Pancreas (tissue), 10 donors: ENCODE measurements around the gene TIAM1. TPM values are rescaled to one million over a fixed set of nuclear protein-coding genes. Genes with fewer than 3 reads are reported as not detected.

Experiments used
- ATAC-seq, 4 donors: fragments of 200-7000 bp; cut with Tn5 transposase; one replicate each; pipeline versions ENCODE4 v1.8.0 to v1.9.1; 2020; ENCODE audit warnings: mild to moderate bottlenecking in 4 of 4, moderate library complexity in 4 of 4
- DNase-seq, 6 donors: peaks; one replicate each; pipeline ENCODE4 v3.0.0-alpha.2; 2020
- FAIRE-seq: peaks from 2 replicates; lab custom pipeline; 2012; peaks lifted over from hg19 to GRCh38; lab: Jason Lieb, UNC
- H3K27ac ChIP-seq, 4 donors: fragments of 200-600 bp; sonication (generic); 1 replicate in 3 of 4; 2 replicates in 1 of 4; pipeline versions ENCODE4 v1.5.0 to v1.8.0; 2020
- H3K27me3 ChIP-seq, 4 donors: fragments of 200-600 bp; one replicate each; pipeline ENCODE4 v1.8.0; 2021
- H3K36me3 ChIP-seq, 3 donors: fragments of 200-600 bp; sonication (generic) in 1 of 3; one replicate each; pipeline versions ENCODE4 v1.5.0 to v1.8.0; 2020 to 2021
- H3K4me1 ChIP-seq, 3 donors: fragments of 200-600 bp; one replicate each; pipeline ENCODE4 v1.8.0; 2021
- H3K4me3 ChIP-seq, 4 donors: fragments of 200-600 bp; sonication (generic) in 2 of 4; one replicate each; pipeline versions ENCODE4 v1.5.0 to v1.8.0; 2020 to 2021
- H3K9me3 ChIP-seq, 4 donors: fragments of 200-600 bp; one replicate each; pipeline ENCODE4 v1.8.0; 2021
- WGBS, 2 donors: extraction: QIAGEN DNeasy Blood & Tissue Kit; methylation state at CpG; one replicate each; pipeline ENCODE4 v1.1.7; 2013; 5-methylcytosine and 5-hydroxymethylcytosine counted together
- intact Hi-C, 3 donors: fragments of 100-400 bp; cut with DNase I; formaldehyde crosslinking; loops; one replicate each; pipeline versions ENCODE4 v1.11.1 to v1.14.2; 2022
- polyA plus RNA-seq, 2 donors: library from polyadenylated mRNA; stranded (reverse); fragments of 200-250 nt; gene quantifications; one replicate each; pipeline ENCODE4 v1.2.3, GENCODE V29; 2013
- total RNA-seq, 6 donors: library from RNA; stranded (reverse); fragmentation: NEBNext Ultra II Directional in 4 of 6; extraction: Animal tissue kit (Norgen Biotek cat#: 25700) in 4 of 6; gene quantifications; one replicate each; pipeline versions ENCODE4 v1.2.1 to v1.2.4, GENCODE V29; 2021 to 2023
- TF ChIP-seq, protein P1 (sequence below), 4 donors: fragments of 200-600 bp; sonication (generic) in 3 of 4; IDR thresholded peaks; one replicate each; pipeline versions ENCODE4 v1.5.0 to v1.8.0; 2021; ENCODE audit warnings: antibody characterized with exemption in 4 of 4
- donor health status: healthy with polysubstance abuse.
- donor health status: DM: no; HTN: no; CAD: no; lungs with moderate emphysema.
- donor health status: DM: no; HTN: no; CAD: no.
- donor health status: control.
- donor health status: control.
- donor health status: Bipolar disorder and iron deficiency.
- donor health status: DM: yes; HTN: yes; CAD: no.
- donor health status: DM: no; HTN: no; CAD: no.
- donor health status: DM: no; HTN: no; CAD: no.
- donor health status: DM: yes; HTN: yes; CAD: no.

Gene TIAM1
- total and polyA plus RNA-seq, 8 donors = 1.7 to 7.7 (median 4.0) TPM

DNA sequence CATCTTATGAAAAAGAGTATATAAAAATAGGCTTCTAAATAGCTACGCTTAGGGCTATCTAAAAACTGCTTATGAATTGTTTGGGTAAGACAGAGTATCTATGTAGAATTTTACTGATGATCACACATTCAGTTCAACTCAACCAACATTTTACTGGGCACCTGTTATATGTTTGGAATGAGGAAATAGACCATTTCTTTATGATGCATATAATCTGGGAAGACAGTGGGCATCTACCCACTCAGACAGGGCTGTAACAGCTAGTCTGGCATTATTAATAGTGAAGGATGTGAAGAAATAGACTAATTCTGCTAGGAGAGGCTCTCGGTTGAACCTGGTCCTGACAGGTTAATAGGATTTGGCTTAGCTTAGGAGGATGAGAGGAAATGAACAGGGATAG is 56.9 kb downstream of the TIAM1 start:
- no peak for FAIRE-seq
- H3K36me3 ChIP-seq = no peaks in the 10 kb centered on the region
- 69 to 85% methylated on average over 2 of the region's 2 CpGs for WGBS, 2 donors
- H3K27me3 ChIP-seq = no peaks in the 10 kb centered on the region
- DNase-seq = no peak
- no peak overlapping the region for H3K27ac ChIP-seq
- H3K4me3 ChIP-seq = no peak overlapping the region
- H3K9me3 ChIP-seq = no peaks in the 10 kb centered on the region
- no peaks in the 10 kb centered on the region for H3K4me1 ChIP-seq
- TF ChIP-seq, protein P1, sequence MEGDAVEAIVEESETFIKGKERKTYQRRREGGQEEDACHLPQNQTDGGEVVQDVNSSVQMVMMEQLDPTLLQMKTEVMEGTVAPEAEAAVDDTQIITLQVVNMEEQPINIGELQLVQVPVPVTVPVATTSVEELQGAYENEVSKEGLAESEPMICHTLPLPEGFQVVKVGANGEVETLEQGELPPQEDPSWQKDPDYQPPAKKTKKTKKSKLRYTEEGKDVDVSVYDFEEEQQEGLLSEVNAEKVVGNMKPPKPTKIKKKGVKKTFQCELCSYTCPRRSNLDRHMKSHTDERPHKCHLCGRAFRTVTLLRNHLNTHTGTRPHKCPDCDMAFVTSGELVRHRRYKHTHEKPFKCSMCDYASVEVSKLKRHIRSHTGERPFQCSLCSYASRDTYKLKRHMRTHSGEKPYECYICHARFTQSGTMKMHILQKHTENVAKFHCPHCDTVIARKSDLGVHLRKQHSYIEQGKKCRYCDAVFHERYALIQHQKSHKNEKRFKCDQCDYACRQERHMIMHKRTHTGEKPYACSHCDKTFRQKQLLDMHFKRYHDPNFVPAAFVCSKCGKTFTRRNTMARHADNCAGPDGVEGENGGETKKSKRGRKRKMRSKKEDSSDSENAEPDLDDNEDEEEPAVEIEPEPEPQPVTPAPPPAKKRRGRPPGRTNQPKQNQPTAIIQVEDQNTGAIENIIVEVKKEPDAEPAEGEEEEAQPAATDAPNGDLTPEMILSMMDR (IDR thresholded peaks at IDR 0.05) = no peak
- no peak for ATAC-seq
- intact Hi-C loops = no loop called here

DNA sequence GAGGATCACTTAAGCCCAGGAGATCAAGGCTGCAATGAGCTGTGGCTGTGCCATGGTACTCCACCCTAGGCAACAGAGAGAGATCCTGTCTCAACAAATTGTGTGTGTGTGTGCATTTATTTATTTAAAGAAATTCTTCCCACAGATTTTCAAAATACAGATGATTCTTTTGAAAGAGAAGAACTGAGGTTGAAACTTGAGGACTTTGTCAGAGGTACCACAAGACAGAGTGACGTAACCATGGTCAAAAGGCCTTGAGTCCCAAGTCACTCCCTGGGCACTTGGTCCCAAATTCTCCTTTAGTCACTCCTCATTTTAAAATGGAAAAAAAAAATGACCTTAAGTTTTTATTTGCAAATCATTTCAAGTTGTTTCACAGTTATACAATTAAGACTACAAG is 57.4 kb downstream of the TIAM1 start:
- Histone ChIP-seq H3K4me3 (no peak overlapping the region), H3K9me3 (no peaks in the 10 kb centered on the region), H3K27ac (no peak overlapping the region), H3K36me3 (no peaks in the 10 kb centered on the region), H3K27me3 (no peaks in the 10 kb centered on the region), H3K4me1 (no peaks in the 10 kb centered on the region)
- intact Hi-C loops = no loop called here
- WGBS, 2 donors = 69 to 81% methylated on average over 1 of the region's 1 CpG
- FAIRE-seq (no peak), ATAC-seq (no peak), DNase-seq (no peak)
- TF ChIP-seq, protein P1 (IDR thresholded peaks at IDR 0.05) = no peak

DNA sequence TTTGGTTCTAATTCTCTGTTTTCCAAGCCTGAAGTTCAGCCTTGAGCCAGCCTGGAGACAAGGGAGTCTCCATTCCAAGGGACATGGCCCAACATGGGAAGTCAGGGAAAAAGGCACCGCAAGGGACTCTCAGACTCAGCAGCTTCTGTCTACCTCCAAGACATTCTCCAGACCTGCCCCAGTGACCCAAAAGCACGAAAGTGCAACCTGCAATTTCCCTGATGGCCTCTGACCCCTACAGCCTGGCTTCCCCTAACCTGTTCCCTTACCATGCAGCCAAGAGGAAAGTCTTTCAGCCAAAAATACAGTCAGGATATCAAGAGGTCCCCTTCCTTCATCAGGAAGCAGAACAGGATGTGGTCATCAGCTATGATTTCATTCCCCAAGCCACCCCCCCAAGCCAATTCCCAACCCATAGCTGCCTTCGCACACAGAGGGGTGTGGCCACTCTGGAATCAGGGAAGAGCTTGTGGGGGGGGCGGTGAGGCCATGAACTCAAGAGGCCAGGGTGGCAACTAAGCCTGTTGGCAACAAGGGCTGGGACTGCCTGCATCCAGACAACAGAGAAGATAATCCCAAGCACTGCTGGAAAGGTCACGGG is 59.2 kb downstream of the TIAM1 start:
- H3K9me3 ChIP-seq = no peaks in the 10 kb centered on the region
- intact Hi-C loops = no loop called here
- no peak for ATAC-seq
- no peak overlapping the region for H3K27ac ChIP-seq
- DNase-seq = no peak
- H3K4me1 ChIP-seq = no peaks in the 10 kb centered on the region
- H3K4me3 ChIP-seq = no peak overlapping the region
- TF ChIP-seq, protein P1 (IDR thresholded peaks at IDR 0.05) = no peak
- WGBS, 2 donors = 68 to 74% methylated on average over 5 of the region's 5 CpGs
- H3K36me3 ChIP-seq = no peaks in the 10 kb centered on the region
- no peak for FAIRE-seq
- H3K27me3 ChIP-seq = no peaks in the 10 kb centered on the region

DNA sequence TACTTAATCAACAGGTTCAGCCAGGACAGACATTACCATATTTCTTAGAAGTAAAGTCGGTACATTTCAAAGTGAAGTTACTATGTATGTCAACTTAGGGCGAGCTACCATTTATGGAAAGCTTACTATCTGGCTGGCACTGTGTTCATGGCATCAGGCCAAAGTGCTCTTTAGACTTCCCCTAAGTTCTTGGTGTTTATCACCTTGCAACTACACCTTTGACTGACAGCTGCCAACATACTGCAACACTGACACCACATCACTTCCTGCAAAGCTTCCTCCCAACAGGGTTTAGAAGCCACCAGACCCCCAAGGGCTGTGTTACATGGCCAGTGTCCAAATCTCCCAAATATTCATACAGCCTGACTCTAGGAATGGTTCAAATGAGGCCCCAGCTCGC is 61.0 kb downstream of the TIAM1 start:
- DNase-seq = no peak
- Histone ChIP-seq H3K4me1 (no peaks in the 10 kb centered on the region), H3K4me3 (no peak overlapping the region), H3K27ac (no peak overlapping the region), H3K36me3 (no peaks in the 10 kb centered on the region), H3K27me3 (no peaks in the 10 kb centered on the region), H3K9me3 (no peaks in the 10 kb centered on the region)
- TF ChIP-seq, protein P1 (IDR thresholded peaks at IDR 0.05) = no peak
- intact Hi-C loops = no loop called here
- no peak for ATAC-seq
- FAIRE-seq = no peak
- 69 to 74% methylated on average over 3 of the region's 3 CpGs for WGBS, 2 donors

DNA sequence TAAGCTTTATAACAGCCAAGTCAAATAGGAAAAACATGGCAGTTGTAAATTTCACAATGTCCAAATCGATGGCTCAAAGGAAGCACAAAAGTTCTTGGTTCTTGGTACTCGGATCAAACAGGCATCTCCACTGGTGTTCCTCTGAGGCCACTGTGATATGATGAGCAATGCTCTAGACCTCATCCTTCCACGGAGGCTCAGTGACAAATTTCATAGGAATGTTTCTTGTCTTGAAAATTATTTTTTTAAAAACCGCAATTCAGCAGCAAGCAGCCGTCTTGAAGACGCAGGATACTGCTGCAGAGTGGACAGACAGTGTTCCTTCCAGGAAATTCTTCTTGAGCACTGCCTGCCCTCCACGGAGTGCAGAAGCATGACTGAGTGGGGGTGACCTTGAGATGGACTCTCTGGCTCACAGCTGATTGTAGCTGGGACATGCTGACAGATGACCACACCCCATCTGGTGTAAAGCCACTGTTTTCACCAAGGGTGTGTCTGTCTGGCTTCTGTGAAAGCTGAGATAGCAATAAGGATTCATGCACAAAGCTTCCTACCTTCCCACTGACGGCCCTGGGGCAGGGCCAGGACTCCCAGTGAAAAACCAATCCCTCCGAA is 61.9 kb downstream of the TIAM1 start:
- intact Hi-C loops = no loop called here
- FAIRE-seq (no peak), DNase-seq (no peak), ATAC-seq (peak in 3 of 4 donors; percentile 52 to 74 (median 54))
- H3K4me1 ChIP-seq = no peaks in the 10 kb centered on the region
- H3K9me3 ChIP-seq = no peaks in the 10 kb centered on the region
- 60 to 64% methylated on average over 9 of the region's 9 CpGs for WGBS, 2 donors
- no peak overlapping the region for H3K4me3 ChIP-seq
- H3K36me3 ChIP-seq = no peaks in the 10 kb centered on the region
- no peaks in the 10 kb centered on the region for H3K27me3 ChIP-seq
- TF ChIP-seq, protein P1 (IDR thresholded peaks at IDR 0.05) = no peak
- H3K27ac ChIP-seq = no peak overlapping the region
